GM12892 (cell line): ENCODE data around the gene NIBAN1.

ENCODE experiments used
- POLR2A ChIP-seq: IDR thresholded peaks from 2 replicates; pipeline ENCODE4 v1.6.1; 2011; ENCODE audit warnings: low read depth, low read length, control low read depth
- POLR2AphosphoS5 ChIP-seq: IDR thresholded peaks from 2 replicates; pipeline ENCODE4 v1.6.1; 2011; ENCODE audit warnings: low read depth, low read length, control low read depth
- TAF1 ChIP-seq: IDR thresholded peaks from 2 replicates; pipeline ENCODE4 v1.6.1; 2011; ENCODE audit warnings: low read depth, mild to moderate bottlenecking, control low read depth, low read length, borderline replicate concordance

DNA sequence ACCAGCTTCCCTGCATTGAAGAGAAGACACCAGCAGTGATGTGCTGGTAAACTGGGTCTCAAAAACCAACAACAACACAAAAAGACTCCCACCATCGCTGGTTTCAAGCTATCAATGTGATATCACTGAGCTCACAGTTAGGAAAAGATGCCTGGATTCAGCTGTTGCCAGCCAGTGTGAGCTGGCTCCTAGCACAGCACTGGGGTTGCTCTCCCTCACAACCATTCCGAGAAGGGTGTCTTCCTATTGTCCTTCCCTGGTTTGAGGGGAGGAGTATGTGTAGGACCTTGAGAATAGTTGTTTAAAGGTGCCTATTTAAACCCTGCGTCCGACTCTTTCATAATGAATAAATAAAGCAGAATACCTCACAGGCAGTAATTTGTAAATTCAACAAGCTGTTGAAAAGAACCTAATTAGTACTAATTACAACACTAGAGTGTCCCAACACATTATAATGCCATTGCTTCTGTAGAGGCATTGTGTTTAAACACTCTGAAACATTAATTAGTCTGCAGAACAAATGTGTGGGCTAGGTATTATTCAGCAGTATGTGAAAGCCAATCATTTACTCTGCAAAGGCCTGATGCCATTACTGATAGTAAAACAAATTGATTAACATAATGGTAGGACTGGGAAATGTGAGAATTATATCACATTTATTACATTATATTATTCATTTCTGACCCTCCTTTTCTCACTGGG is 17.2 kb downstream of the NIBAN1 start:
- no peak for TF ChIP-seq POLR2A
- TF ChIP-seq POLR2AphosphoS5, result no peak
- TF ChIP-seq TAF1, result no peak
